GM12878 (cell line): ENCODE measurements around the gene ABCA2.

ENCODE experiments used
- ASH2L ChIP-seq: fragments of 300-600, 200-600 bp; sonication (generic); IDR thresholded peaks from 2 replicates; pipeline ENCODE4 v1.6.1; 2017; ENCODE audit warnings: low read depth, mild to moderate bottlenecking, borderline replicate concordance
- CEBPB ChIP-seq, 2 experiments: fragments of 150-350 bp in 1 of 2; IDR thresholded peaks; 2 replicates each; pipeline ENCODE4 v1.6.1; 2012 to 2014; ENCODE audit warnings: low read depth in 2 of 2, low read length in 2 of 2, borderline replicate concordance in 1 of 2, inconsistent platforms in 1 of 2
- DPF2 ChIP-seq: fragments of 450-650 bp; IDR thresholded peaks from 2 replicates; pipeline ENCODE4 v1.6.1; 2017; ENCODE audit warnings: mild to moderate bottlenecking
- EED ChIP-seq: sonication (generic); IDR thresholded peaks from 2 replicates; pipeline ENCODE4 v1.6.1; 2016; ENCODE audit warnings: antibody characterized with exemption, low read depth
- FOXK2 ChIP-seq: fragments of 450-650 bp; IDR thresholded peaks from 2 replicates; pipeline ENCODE4 v1.6.1; 2017; ENCODE audit warnings: mild to moderate bottlenecking, moderate library complexity
- MTA2 ChIP-seq: fragments of 450-650 bp; IDR thresholded peaks from 2 replicates; pipeline ENCODE4 v1.6.1; 2016; ENCODE audit warnings: low read depth, mild to moderate bottlenecking, moderate library complexity
- NRF1 ChIP-seq: conservative IDR thresholded peaks from 2 replicates; pipeline ENCODE4 v1.6.1; 2011; ENCODE audit warnings: mild to moderate bottlenecking, low read depth, low read length, improper control_type of control experiment
- POLR2AphosphoS5 ChIP-seq: IDR thresholded peaks from 2 replicates; pipeline ENCODE4 v1.6.1; 2011; ENCODE audit warnings: mild to moderate bottlenecking, low read length, inconsistent platforms
- SMC3 ChIP-seq: IDR thresholded peaks from 2 replicates; pipeline ENCODE4 v1.6.1; 2011; ENCODE audit warnings: low read length, improper control_type of control experiment, borderline replicate concordance
- SREBF2 ChIP-seq: IDR thresholded peaks from 2 replicates; pipeline ENCODE4 v1.6.1; 2012; ENCODE audit warnings: mild to moderate bottlenecking, low read length
- TF ChIP-seq, protein P1 (sequence below), 3 experiments: IDR thresholded peaks in 2 of 3; conservative IDR thresholded peaks in 1 of 3; 2 replicates each; pipeline ENCODE4 v1.5.1; 2011; ENCODE audit warnings: low read depth in 3 of 3, low read length in 3 of 3, mild to moderate bottlenecking in 3 of 3, control low read depth in 2 of 3, moderate library complexity in 2 of 3, inconsistent platforms in 1 of 3, mixed read lengths in 1 of 3; ENCODE audit not compliant: control insufficient read depth in 2 of 3, insufficient read depth in 1 of 3; ENCODE audit errors: extremely low read depth in 1 of 3

DNA sequence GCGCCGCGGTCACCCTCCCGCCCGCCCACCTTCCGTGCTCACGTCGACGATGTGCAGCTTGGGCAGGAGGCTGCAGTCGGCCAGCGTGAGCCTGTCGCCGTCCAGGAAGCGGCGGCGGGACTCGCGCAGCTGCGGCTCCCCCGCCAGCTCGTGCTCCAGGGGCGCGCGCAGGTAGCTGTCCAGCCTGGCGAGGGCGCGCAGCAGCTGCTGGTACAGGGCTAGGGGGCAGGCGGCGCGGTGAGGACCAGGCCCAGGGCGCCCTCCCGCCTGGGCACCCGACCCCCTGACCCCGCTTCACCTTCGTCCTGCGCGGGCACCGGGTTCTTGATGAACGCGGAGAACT lies 33.2 kb downstream of the ABCA2 start:
- TF ChIP-seq FOXK2 (no peak), NRF1 (no peak), DPF2 (no peak), SMC3 (no peak), ASH2L (no peak), POLR2AphosphoS5 (no peak), MTA2 (no peak), CEBPB (IDR thresholded peaks at IDR 0.05; ENCODE audit: borderline replicate concordance in 1 of 2, low read depth in 2 of 2, low read length in 2 of 2) (no peak), SREBF2 (no peak), EED (no peak)
- TF ChIP-seq, protein P1, sequence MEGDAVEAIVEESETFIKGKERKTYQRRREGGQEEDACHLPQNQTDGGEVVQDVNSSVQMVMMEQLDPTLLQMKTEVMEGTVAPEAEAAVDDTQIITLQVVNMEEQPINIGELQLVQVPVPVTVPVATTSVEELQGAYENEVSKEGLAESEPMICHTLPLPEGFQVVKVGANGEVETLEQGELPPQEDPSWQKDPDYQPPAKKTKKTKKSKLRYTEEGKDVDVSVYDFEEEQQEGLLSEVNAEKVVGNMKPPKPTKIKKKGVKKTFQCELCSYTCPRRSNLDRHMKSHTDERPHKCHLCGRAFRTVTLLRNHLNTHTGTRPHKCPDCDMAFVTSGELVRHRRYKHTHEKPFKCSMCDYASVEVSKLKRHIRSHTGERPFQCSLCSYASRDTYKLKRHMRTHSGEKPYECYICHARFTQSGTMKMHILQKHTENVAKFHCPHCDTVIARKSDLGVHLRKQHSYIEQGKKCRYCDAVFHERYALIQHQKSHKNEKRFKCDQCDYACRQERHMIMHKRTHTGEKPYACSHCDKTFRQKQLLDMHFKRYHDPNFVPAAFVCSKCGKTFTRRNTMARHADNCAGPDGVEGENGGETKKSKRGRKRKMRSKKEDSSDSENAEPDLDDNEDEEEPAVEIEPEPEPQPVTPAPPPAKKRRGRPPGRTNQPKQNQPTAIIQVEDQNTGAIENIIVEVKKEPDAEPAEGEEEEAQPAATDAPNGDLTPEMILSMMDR (IDR thresholded peaks at IDR 0.05 in 2 of 3, conservative IDR thresholded peaks at IDR 0.05 in 1 of 3; ENCODE audit: control insufficient read depth in 2 of 3, extremely low read depth in 1 of 3, insufficient read depth in 1 of 3, low read depth in 3 of 3, low read length in 3 of 3), result no peak
